B cell (primary cell): Measurements from ENCODE around the gene MAPK14.

ENCODE experiments used
- CTCF ChIP-seq: fragments of 200-600 bp; IDR thresholded peaks from one replicate; pipeline ENCODE4 v1.8.0; 2022; ENCODE audit warnings: antibody characterized with exemption, mild to moderate bottlenecking
- EZH2 ChIP-seq: IDR thresholded peaks from 2 replicates; pipeline ENCODE4 v1.6.1; 2012; ENCODE audit warnings: borderline replicate concordance, low read depth, mild to moderate bottlenecking, moderate library complexity, low read length; ENCODE audit not compliant: insufficient read depth, poor library complexity, severe bottlenecking

GRCh38 chr6:36136034-36136433 lies 108.4 kb downstream of the MAPK14 start:
- TF ChIP-seq CTCF: no peak
- TF ChIP-seq EZH2: no peak
